H9 (cell line): ENCODE results near the gene PPP4R2. TPM values are rescaled to one million over a fixed set of nuclear protein-coding genes. Genes with fewer than 3 reads are reported as not detected.

Experiments used
- DNase-seq: peaks from one replicate; pipeline ENCODE4 v3.0.0-alpha.2; 2017
- H2AFZ ChIP-seq: one replicate; pipeline ENCODE4 v1.6.1; 2013; ENCODE audit warnings: mild to moderate bottlenecking, low read length, control low read depth, moderate library complexity
- H2AK5ac ChIP-seq: 2 replicates; pipeline ENCODE4 v1.6.1; 2013; ENCODE audit warnings: low read length, control low read depth, mixed read lengths; ENCODE audit not compliant: insufficient read length
- H2BK120ac ChIP-seq: one replicate; pipeline ENCODE4 v1.6.1; 2013; ENCODE audit warnings: low read depth, mild to moderate bottlenecking, low read length, control low read depth, inconsistent platforms; ENCODE audit not compliant: poor library complexity, severe bottlenecking
- H2BK12ac ChIP-seq: 2 replicates; pipeline ENCODE4 v1.6.1; 2013; ENCODE audit warnings: low read length, control low read depth, mixed read lengths, low read depth; ENCODE audit not compliant: insufficient read length
- H2BK15ac ChIP-seq: 2 replicates; pipeline ENCODE4 v1.6.1; 2013; ENCODE audit warnings: low read depth, low read length, control low read depth
- H2BK20ac ChIP-seq: one replicate; pipeline ENCODE4 v1.6.1; 2013; ENCODE audit warnings: low read depth, mild to moderate bottlenecking, low read length, control low read depth, inconsistent platforms; ENCODE audit not compliant: poor library complexity, severe bottlenecking
- H2BK5ac ChIP-seq: 2 replicates; pipeline ENCODE4 v1.6.1; 2013; ENCODE audit warnings: low read length, control low read depth, mixed read lengths; ENCODE audit not compliant: insufficient read length
- H3K14ac ChIP-seq: 2 replicates; pipeline ENCODE4 v1.6.1; 2013; ENCODE audit warnings: low read length, control low read depth; ENCODE audit not compliant: insufficient read depth
- H3K18ac ChIP-seq: 2 replicates; pipeline ENCODE4 v1.6.1; 2013; ENCODE audit warnings: low read depth, mild to moderate bottlenecking, mixed read lengths, low read length, control low read depth; ENCODE audit not compliant: insufficient read length
- H3K23ac ChIP-seq: 2 replicates; pipeline ENCODE4 v1.6.1; 2013; ENCODE audit warnings: low read length, control low read depth, mixed read lengths, low read depth; ENCODE audit not compliant: insufficient read length
- H3K23me2 ChIP-seq: 2 replicates; pipeline ENCODE4 v1.6.1; 2013; ENCODE audit warnings: low read depth, mild to moderate bottlenecking, mixed read lengths, low read length, control low read depth; ENCODE audit not compliant: insufficient read length, poor library complexity, severe bottlenecking
- H3K27ac ChIP-seq: 2 replicates; pipeline ENCODE4 v1.5.1; 2013; ENCODE audit warnings: low read length, control low read depth, mixed read lengths, low read depth; ENCODE audit not compliant: insufficient read length
- H3K27me3 ChIP-seq: 2 replicates; pipeline ENCODE4 v1.6.1; 2013; ENCODE audit warnings: low read length, control low read depth, inconsistent platforms; ENCODE audit not compliant: insufficient read depth
- H3K4ac ChIP-seq: 2 replicates; pipeline ENCODE4 v1.6.1; 2013; ENCODE audit warnings: low read depth, mild to moderate bottlenecking, control low read depth, inconsistent platforms, low read length, moderate library complexity
- H3K4me1 ChIP-seq: 2 replicates; pipeline ENCODE4 v1.6.1; 2013; ENCODE audit warnings: low read length, control low read depth, inconsistent platforms; ENCODE audit not compliant: insufficient read depth
- H3K4me2 ChIP-seq: 2 replicates; pipeline ENCODE4 v1.6.1; 2013; ENCODE audit warnings: low read length, control low read depth, mixed read lengths; ENCODE audit not compliant: insufficient read length, insufficient read depth
- H3K56ac ChIP-seq: 2 replicates; pipeline ENCODE4 v1.6.1; 2013; ENCODE audit warnings: low read depth, mild to moderate bottlenecking, mixed read lengths, low read length, control low read depth; ENCODE audit not compliant: insufficient read length
- H3K79me1 ChIP-seq: 2 replicates; pipeline ENCODE4 v1.6.1; 2013; ENCODE audit warnings: low read depth, mild to moderate bottlenecking, moderate library complexity, low read length, control low read depth, inconsistent platforms; ENCODE audit not compliant: insufficient read depth, poor library complexity, severe bottlenecking
- H3K79me2 ChIP-seq: 2 replicates; pipeline ENCODE4 v1.6.1; 2013; ENCODE audit warnings: low read length, control low read depth, inconsistent platforms; ENCODE audit not compliant: insufficient read depth
- H3K9ac ChIP-seq: 2 replicates; pipeline ENCODE4 v1.6.1; 2013; ENCODE audit warnings: low read length, control low read depth, mixed read lengths; ENCODE audit not compliant: insufficient read length; ENCODE audit errors: extremely low read depth
- H3K9me3 ChIP-seq: one replicate; pipeline ENCODE4 v1.6.1; 2013; ENCODE audit warnings: low read depth, low read length, inconsistent platforms; ENCODE audit not compliant: control insufficient read depth
- H3T11ph ChIP-seq: one replicate; pipeline ENCODE4 v1.6.1; 2013; ENCODE audit warnings: mild to moderate bottlenecking, low read length, control low read depth, inconsistent platforms
- H4K20me1 ChIP-seq: one replicate; pipeline ENCODE4 v1.6.1; 2013; ENCODE audit not compliant: control insufficient read depth, insufficient read length, insufficient read depth
- H4K5ac ChIP-seq: 2 replicates; pipeline ENCODE4 v1.6.1; 2013; ENCODE audit warnings: low read depth, mild to moderate bottlenecking, mixed read lengths, low read length, control low read depth; ENCODE audit not compliant: insufficient read length
- H4K8ac ChIP-seq: replicated peaks from 2 replicates; pipeline ENCODE4 v1.6.1; 2013; ENCODE audit warnings: low read length, control low read depth, mixed read lengths, low read depth; ENCODE audit not compliant: insufficient read length
- H4K91ac ChIP-seq: 2 replicates; pipeline ENCODE4 v1.6.1; 2013; ENCODE audit warnings: low read depth, mild to moderate bottlenecking, moderate library complexity, mixed read lengths, low read length, control low read depth; ENCODE audit not compliant: insufficient read length
- H3K27ac Mint-ChIP-seq, 3 experiments: 2 replicates in 2 of 3; 3 replicates in 1 of 3; pipeline ENCODE4 v1.8.0; 2020 to 2021; ENCODE audit warnings: mixed read lengths in 3 of 3, mild to moderate bottlenecking in 1 of 3, moderate library complexity in 1 of 3
- H3K27me3 Mint-ChIP-seq: 2 replicates; pipeline ENCODE4 v1.8.0; 2021; ENCODE audit warnings: low read depth, mild to moderate bottlenecking, moderate library complexity, mixed read lengths
- H3K36me3 Mint-ChIP-seq, 3 experiments: 2 replicates in 2 of 3; 3 replicates in 1 of 3; pipeline ENCODE4 v1.8.0; 2020 to 2021; ENCODE audit warnings: low read depth in 3 of 3, mixed read lengths in 3 of 3; ENCODE audit not compliant: insufficient read depth in 1 of 3
- H3K4me1 Mint-ChIP-seq, 2 experiments: 2 replicates each; pipeline ENCODE4 v1.8.0; 2020; ENCODE audit warnings: mixed read lengths in 2 of 2
- H3K4me3 Mint-ChIP-seq, 2 experiments: 2 replicates in 1 of 2; 3 replicates in 1 of 2; pipeline ENCODE4 v1.8.0; 2020 to 2021; ENCODE audit warnings: mild to moderate bottlenecking in 2 of 2, mixed read lengths in 2 of 2, moderate library complexity in 1 of 2
- H3K9me3 Mint-ChIP-seq, 2 experiments: 2 replicates in 1 of 2; 3 replicates in 1 of 2; pipeline ENCODE4 v1.8.0; 2020; ENCODE audit warnings: mild to moderate bottlenecking in 2 of 2, mixed read lengths in 2 of 2, moderate library complexity in 1 of 2
- WGBS: extraction: QIAGEN DNeasy Blood & Tissue Kit; methylation state at CpG from one replicate; pipeline ENCODE4 v1.1.7; 2013; ENCODE audit warnings: missing lambda C conversion rate, low lambda C conversion rate, mixed read lengths; ENCODE audit not compliant: insufficient read length; ENCODE audit errors: extremely low coverage; 5-methylcytosine and 5-hydroxymethylcytosine counted together
- total RNA-seq: library from RNA; stranded (reverse); gene quantifications from 2 replicates; pipeline ENCODE4 v1.2.1, GENCODE V29; 2021
- TF ChIP-seq, protein P1 (sequence below): fragments of 200-600 bp; sonication (generic); conservative IDR thresholded peaks from 3 replicates; pipeline ENCODE4 v1.8.0; 2021; ENCODE audit warnings: antibody characterized with exemption, mild to moderate bottlenecking

Gene PPP4R2
- total RNA-seq, 1 experiment from 2014 or later, result 132 TPM

DNA sequence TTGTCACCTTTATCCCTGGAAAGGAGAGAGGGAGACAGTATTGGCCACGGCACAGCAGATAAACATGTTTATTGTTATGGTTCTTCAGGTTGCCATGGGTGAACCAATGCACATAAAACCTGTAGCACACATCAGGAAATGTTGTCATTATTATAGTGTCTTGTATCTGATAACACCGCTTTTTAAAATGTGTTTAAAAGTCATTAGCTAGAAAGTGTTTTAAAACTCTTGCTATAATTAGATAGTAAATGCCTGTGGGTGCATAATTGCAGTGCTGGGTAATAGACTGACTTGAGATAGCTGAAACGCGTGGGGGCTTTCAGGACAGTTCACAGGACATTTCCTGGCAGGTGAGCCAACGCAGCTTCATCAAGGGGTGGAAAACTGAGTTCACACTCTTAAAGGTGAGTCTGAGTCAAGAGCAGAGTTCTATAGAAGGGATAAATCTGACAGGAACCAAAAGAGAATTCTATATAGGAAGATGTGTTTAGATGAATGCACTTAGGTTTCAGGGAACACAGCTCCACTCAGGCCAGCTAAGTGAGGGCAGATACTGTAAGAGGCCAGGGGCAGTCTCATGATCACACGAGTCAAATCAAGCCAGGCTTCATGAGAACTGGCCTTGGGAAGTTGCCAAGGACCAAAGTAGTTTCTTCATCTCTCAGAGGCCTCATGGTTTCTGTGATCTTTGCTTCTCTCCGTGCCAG, 35.6 kb upstream of the PPP4R2 start:
- H3K23me2 ChIP-seq, result no peaks in the 10 kb centered on the region
- DNase-seq, result no peak
- H4K5ac ChIP-seq, result no peak overlapping the region
- H3K27ac Mint-ChIP-seq, result no peak overlapping the region
- no peaks in the 10 kb centered on the region for H3K79me2 ChIP-seq
- no peak overlapping the region for H2AFZ ChIP-seq
- no peak overlapping the region for H3K4me2 ChIP-seq
- no peak overlapping the region for H3K56ac ChIP-seq
- H2BK20ac ChIP-seq, result no peak overlapping the region
- no peaks in the 10 kb centered on the region for H3K27me3 ChIP-seq
- H3K9me3 ChIP-seq, result no peaks in the 10 kb centered on the region
- H3K9me3 Mint-ChIP-seq, result no peaks in the 10 kb centered on the region
- no peak overlapping the region for H4K91ac ChIP-seq
- no peak overlapping the region for H3K4me3 Mint-ChIP-seq
- no CpG with 5 or more reads among the region's 7 CpGs for WGBS
- no peak overlapping the region for H3K27ac ChIP-seq
- H3K14ac ChIP-seq, result no peak overlapping the region
- no peak overlapping the region for H2BK12ac ChIP-seq
- TF ChIP-seq, protein P1, sequence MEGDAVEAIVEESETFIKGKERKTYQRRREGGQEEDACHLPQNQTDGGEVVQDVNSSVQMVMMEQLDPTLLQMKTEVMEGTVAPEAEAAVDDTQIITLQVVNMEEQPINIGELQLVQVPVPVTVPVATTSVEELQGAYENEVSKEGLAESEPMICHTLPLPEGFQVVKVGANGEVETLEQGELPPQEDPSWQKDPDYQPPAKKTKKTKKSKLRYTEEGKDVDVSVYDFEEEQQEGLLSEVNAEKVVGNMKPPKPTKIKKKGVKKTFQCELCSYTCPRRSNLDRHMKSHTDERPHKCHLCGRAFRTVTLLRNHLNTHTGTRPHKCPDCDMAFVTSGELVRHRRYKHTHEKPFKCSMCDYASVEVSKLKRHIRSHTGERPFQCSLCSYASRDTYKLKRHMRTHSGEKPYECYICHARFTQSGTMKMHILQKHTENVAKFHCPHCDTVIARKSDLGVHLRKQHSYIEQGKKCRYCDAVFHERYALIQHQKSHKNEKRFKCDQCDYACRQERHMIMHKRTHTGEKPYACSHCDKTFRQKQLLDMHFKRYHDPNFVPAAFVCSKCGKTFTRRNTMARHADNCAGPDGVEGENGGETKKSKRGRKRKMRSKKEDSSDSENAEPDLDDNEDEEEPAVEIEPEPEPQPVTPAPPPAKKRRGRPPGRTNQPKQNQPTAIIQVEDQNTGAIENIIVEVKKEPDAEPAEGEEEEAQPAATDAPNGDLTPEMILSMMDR, result no peak
- H3K9ac ChIP-seq, result no peak overlapping the region
- H3K23ac ChIP-seq, result no peak overlapping the region
- no peak overlapping the region for H3T11ph ChIP-seq
- no peak overlapping the region for H2BK5ac ChIP-seq
- peaks cover under 1% of the 10 kb centered on the region; the same call in 1 of the 2 replicates for H3K27me3 Mint-ChIP-seq
- no peak overlapping the region for H3K4ac ChIP-seq
- H3K36me3 Mint-ChIP-seq, result no peaks in the 10 kb centered on the region
- peaks cover 6 to 17% of the 10 kb centered on the region in 2 experiments for H3K4me1 Mint-ChIP-seq
- H3K18ac ChIP-seq, result no peak overlapping the region
- H4K8ac ChIP-seq, result no peak overlapping the region
- H3K79me1 ChIP-seq, result no peaks in the 10 kb centered on the region
- H2BK15ac ChIP-seq, result no peak overlapping the region
- no peak overlapping the region for H2BK120ac ChIP-seq
- H4K20me1 ChIP-seq, result no peaks in the 10 kb centered on the region
- no peak overlapping the region for H2AK5ac ChIP-seq
- H3K4me1 ChIP-seq, result no peaks in the 10 kb centered on the region; the same call in 1 of the 2 replicates
